Inflammatory macrophage treated with lipopolysaccharide for 4 hours (primary cell): ENCODE measurements around the gene TYSND1.
A peak's percentile ranks its signal among the peaks of the same experiment; 100 is the strongest.
"Not testable (repeated sequence)": the region's sequence is repeated elsewhere in the genome, so short reads cannot be mapped to it uniquely, and the experiment has no call there.

Experiments
- DNase-seq: peaks from one replicate; pipeline ENCODE4 v3.0.0-alpha.2; 2020

The TYSND1 gene

GRCh38 chr10:70146489-70147258 is at the start of gene TYSND1:
Gene TYSND1 (minus strand): TSS chr10:70146700. CDS start chr10:70146586, 114 bp downstream.
- DNase-seq = peak; percentile 96

- DNase-seq = no peak
Observed at GRCh38 chr10:70193391-70193844, 46.9 kb upstream of the TYSND1 start.

- DNase-seq = peak; percentile 58
Observed at GRCh38 chr10:70192326-70192968, 45.9 kb upstream of the TYSND1 start.

GRCh38 chr10:70191972-70192305 is 45.4 kb upstream of the TYSND1 start:
- peak; percentile 85 for DNase-seq

GRCh38 chr10:70191161-70191971 is 44.9 kb upstream of the TYSND1 start:
- no peak for DNase-seq

- DNase-seq = no peak
Observed at GRCh38 chr10:70190581-70190980, 44.1 kb upstream of the TYSND1 start.

- DNase-seq = no peak
Observed at GRCh38 chr10:70190102-70190501, 43.6 kb upstream of the TYSND1 start.

- peak; percentile 30 for DNase-seq
Observed at GRCh38 chr10:70188768-70189167, 42.3 kb upstream of the TYSND1 start.

- no peak for DNase-seq
Observed at GRCh38 chr10:70186571-70186970, 40.1 kb upstream of the TYSND1 start.

GRCh38 chr10:70186090-70186489 is 39.6 kb upstream of the TYSND1 start:
- DNase-seq = no peak

GRCh38 chr10:70183304-70183703 is 36.8 kb upstream of the TYSND1 start:
- no peak for DNase-seq

- not testable (repeated sequence) for DNase-seq
Observed at GRCh38 chr10:70179209-70179608, 32.7 kb upstream of the TYSND1 start.

GRCh38 chr10:70178139-70178725 is 31.7 kb upstream of the TYSND1 start:
- no peak for DNase-seq

- DNase-seq = no peak
Observed at GRCh38 chr10:70176441-70176840, 29.9 kb upstream of the TYSND1 start.

GRCh38 chr10:70175516-70175915 is 29.0 kb upstream of the TYSND1 start:
- no peak for DNase-seq

- DNase-seq = peak; percentile 74
Observed at GRCh38 chr10:70174058-70174741, 27.7 kb upstream of the TYSND1 start.

GRCh38 chr10:70169649-70170364 is 23.3 kb upstream of the TYSND1 start:
- DNase-seq = peak; percentile 45

- DNase-seq = no peak
Observed at GRCh38 chr10:70169011-70169410, 22.5 kb upstream of the TYSND1 start.

- DNase-seq = no peak
Observed at GRCh38 chr10:70167246-70167645, 20.7 kb upstream of the TYSND1 start.

- DNase-seq = no peak
Observed at GRCh38 chr10:70166394-70166793, 19.9 kb upstream of the TYSND1 start.

GRCh38 chr10:70164163-70164562 is 17.7 kb upstream of the TYSND1 start:
- no peak for DNase-seq

- no peak for DNase-seq
Observed at GRCh38 chr10:70163448-70163847, 16.9 kb upstream of the TYSND1 start.
